HG02840 (cell line): ENCODE measurements around the gene CFDP1.
"Not testable (repeated sequence)": the region's sequence is repeated elsewhere in the genome, so short reads cannot be mapped to it uniquely, and the experiment has no call there.

Experiments
- ATAC-seq: cut with Tn5 transposase; IDR thresholded peaks from one replicate; pipeline ENCODE4 v1.9.1; 2021; ENCODE audit warnings: mild to moderate bottlenecking, moderate library complexity, moderate number of reproducible peaks; ENCODE audit not compliant: unreplicated experiment, low FRiP score

Gene CFDP1

DNA sequence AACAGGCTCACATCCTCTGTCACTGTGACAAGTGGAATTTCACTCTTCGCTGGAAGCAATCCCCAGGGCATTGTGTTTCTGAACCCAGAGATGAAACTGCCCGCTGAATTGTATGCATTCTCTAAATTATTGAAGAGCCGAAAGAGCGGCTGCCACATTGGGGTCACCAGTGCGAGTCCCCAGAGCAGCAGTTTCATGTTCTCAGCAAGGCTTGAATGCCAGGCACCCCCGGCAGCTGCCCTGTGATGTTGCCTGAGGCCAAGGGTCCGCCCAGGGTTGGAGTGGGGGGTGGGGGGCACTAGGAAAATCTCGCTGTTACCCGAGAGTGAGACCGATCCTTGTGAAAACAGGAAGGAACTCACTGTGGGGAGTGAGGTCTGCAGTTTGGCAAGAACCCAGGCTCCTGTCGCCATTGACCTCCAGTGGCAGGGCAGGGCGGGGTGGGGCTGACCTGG, 161.2 kb downstream of the CFDP1 start:
- ATAC-seq = no peak

DNA sequence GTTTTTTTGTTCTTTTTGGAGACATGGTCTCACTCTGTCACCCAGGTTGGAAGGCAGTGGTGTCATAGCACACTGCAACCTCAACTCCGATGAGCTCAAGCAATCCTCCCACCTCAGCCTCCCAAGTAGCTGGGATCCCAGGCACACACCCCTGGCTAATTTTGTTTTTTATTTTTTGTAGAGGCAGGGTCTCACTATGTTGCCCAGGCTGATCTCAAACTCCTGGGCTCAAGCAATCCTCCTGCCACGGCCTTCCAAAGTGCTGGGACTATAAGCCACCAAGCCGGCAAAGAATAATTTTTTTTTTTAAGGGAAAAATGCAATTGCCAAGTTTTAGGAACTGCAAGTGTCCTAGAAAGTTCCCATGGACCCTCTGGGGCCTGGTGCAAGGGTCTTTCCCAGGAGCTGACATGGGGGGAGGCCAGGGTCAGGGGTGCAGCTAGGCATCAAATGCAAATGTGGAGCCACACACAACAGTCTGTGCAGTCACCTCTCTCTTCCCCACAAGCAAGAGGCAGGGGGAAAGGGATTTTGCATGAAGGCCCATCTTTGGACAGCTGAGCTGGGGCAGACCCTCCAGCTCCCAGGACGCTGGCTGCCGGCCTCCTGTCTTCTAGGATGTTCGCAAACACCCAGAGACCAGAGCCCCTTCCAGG, 161.7 kb downstream of the CFDP1 start:
- no peak for ATAC-seq

DNA sequence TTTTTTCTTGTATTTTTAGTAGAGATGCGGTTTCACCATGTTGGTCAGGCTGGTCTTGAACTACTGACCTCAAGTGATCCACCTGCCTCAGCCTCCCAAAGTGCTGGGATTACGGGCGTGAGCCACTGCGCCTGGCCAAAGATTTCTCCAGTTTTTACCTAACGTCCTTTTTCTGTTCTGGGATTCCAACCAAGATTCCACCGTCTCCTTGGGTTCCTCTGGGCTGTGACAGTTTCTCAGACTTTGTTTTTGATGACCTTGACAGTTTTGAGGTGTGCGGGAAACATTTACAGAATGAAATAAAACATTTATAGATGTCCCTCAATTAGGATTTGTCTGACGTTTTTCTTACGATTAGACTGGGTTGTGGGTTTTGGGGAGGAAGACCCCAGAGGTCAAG, 163.9 kb downstream of the CFDP1 start:
- not testable (repeated sequence) for ATAC-seq

GRCh38 chr16:75267631-75268264, 165.6 kb downstream of the CFDP1 start:
- ATAC-seq = no peak

GRCh38 chr16:75266738-75267630, 166.3 kb downstream of the CFDP1 start:
- no peak for ATAC-seq

GRCh38 chr16:75265911-75266701, 167.2 kb downstream of the CFDP1 start:
- ATAC-seq = peak; percentile 79

- peak; percentile 11 for ATAC-seq
These were observed 168.0 kb downstream of the CFDP1 start for GRCh38 chr16:75264999-75265910.

DNA sequence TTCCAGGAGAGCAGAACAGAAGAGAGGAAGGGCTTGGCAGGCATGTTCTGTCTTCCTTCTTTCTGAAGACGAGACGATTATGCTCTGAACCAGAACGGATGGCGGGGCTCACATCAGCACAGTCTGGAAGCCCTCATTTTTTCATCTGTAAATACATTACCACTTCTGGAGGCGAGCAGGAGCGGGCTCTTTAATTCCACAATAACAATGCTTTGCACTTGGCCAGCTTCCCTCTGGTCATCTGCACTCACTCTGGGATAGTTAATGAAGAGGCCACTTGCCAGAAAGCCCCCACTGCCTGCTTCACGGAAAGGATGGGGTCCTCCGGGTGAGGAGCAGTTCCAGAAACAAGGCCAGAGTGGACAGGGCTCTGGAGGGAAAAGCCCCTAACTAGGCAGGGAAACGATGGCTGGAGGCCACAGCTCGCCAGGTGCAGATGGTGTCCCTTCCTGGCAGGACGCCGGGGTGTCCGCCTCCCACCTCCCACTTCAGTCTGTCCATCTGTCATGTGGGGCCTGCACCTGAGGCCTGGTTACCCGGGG, 168.8 kb downstream of the CFDP1 start:
- ATAC-seq = no peak

- no peak for ATAC-seq
These were observed 169.3 kb downstream of the CFDP1 start for GRCh38 chr16:75263963-75264445.

DNA sequence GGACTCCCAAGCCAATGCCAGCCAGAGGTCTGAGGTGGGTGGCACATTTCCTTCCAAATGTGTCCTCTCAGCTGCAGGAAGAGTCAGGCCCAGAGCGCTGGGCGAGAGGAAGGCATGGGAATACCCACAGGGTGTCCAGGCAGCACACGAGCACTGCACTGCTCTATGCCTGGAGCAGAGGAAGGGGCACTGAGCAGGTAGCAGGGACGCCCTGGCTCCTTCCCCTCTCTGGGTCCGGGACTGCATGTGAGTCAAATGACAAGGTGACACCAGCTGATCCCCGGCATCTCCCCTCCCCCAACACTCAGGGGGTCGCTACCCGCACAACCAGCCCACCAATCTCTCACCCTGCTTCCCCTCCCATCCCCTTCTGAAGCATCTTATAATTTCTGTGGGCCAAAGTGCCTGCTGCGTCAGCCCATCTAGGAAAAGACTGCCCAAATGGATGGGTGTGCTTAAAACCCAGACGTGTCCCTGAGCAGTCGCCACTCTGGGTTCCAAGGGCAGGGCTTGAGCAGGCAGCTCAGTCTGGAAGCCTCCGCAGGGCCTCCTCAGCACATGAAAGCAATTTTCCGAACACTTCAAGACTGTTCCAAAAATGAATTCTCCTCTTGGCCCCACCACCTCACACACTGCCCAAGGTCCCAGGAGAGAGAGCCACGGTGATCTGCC, 169.9 kb downstream of the CFDP1 start:
- ATAC-seq = no peak

DNA sequence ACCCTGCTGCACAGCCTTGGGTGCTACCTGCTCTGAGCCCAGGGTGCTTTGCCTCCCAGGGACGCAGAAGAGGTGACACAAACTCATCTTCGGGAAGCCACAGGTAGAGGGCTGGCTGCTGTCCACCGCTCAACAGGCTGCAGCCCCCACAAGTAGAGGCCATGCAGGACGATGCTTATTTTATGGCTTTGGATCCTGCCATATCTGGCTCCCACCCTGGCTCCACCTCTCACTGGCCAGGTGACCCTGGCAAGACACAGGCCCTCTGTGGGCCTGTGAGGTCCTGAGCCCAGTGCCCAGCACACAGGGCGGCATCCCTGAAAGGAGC, 170.5 kb downstream of the CFDP1 start:
- ATAC-seq = no peak

GRCh38 chr16:75262104-75262799, 171.1 kb downstream of the CFDP1 start:
- no peak for ATAC-seq

DNA sequence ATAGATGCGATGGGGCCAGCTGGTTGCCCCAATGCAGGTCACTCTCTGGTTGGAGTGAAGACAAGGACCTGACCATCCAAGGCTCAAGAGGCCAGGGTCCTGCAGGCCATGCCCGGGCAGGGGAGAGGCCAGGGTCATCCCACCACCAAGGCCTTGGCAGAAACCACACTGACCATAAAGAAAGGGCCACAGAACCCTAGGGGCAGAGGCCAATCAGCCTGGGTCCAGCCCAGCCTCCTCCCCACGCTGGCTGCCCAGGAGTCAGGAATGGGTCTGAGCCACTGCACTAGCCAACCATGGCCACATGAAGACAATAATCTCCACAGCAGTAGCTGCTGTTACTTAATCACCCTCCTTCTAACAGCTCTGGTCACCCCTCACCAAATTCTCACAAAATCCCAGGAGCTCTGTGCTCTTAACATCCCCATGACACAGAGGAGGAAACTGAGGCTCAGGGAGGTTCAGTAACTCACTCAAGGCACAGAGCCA, 171.7 kb downstream of the CFDP1 start:
- no peak for ATAC-seq

- no peak for ATAC-seq
These were observed 172.3 kb downstream of the CFDP1 start for GRCh38 chr16:75260851-75261589.

GRCh38 chr16:75258807-75259141, 174.5 kb downstream of the CFDP1 start:
- ATAC-seq = no peak

GRCh38 chr16:75257886-75258806, 175.2 kb downstream of the CFDP1 start:
- no peak for ATAC-seq
